K562 treated with DMSO at 1 percent for 4 hours (cell line): ENCODE measurements around the gene SRY. TPM values are rescaled to one million over a fixed set of nuclear protein-coding genes. Genes with fewer than 3 reads are reported as not detected.

ENCODE experiments used
- total RNA-seq: library from RNA; unstranded; fragments of 300-600 nt; gene quantifications from 2 replicates; pipeline ENCODE4 v1.2.3, GENCODE V29; 2022; ENCODE audit not compliant: insufficient read depth

The SRY gene
- not detected in 2 replicates for total RNA-seq

GRCh38 chrY:2787600-2787999 is at the start of gene SRY:
SRY (minus strand) TSS chrY:2787682; CDS start chrY:2787603, 79 bp downstream.

Other genes with a start within 250 kb of the SRY start
- gene RPS4Y1, start 53.9 kb upstream of the SRY start, total RNA-seq: not detected in 2 replicates
- not detected in 2 replicates for gene ZFY, start 147.7 kb upstream of the SRY start, total RNA-seq